OCI-LY7 (cell line): ENCODE data around the gene ATP1B1.

Experiments used
- EZH2phosphoT487 ChIP-seq: fragments of 200-600 bp; sonication (generic); IDR thresholded peaks from 2 replicates; pipeline ENCODE4 v1.6.1; 2018; ENCODE audit warnings: low read depth, borderline replicate concordance, mild to moderate bottlenecking, mixed run types, antibody characterized with exemption, low read length, moderate library complexity, mixed read lengths
- TF ChIP-seq, protein P1 (sequence below): fragments of 200-600 bp; sonication (generic); conservative IDR thresholded peaks from 2 replicates; pipeline ENCODE4 v1.5.1; 2014; ENCODE audit warnings: mild to moderate bottlenecking, antibody characterized with exemption, low read length, moderate library complexity, mixed read lengths

DNA sequence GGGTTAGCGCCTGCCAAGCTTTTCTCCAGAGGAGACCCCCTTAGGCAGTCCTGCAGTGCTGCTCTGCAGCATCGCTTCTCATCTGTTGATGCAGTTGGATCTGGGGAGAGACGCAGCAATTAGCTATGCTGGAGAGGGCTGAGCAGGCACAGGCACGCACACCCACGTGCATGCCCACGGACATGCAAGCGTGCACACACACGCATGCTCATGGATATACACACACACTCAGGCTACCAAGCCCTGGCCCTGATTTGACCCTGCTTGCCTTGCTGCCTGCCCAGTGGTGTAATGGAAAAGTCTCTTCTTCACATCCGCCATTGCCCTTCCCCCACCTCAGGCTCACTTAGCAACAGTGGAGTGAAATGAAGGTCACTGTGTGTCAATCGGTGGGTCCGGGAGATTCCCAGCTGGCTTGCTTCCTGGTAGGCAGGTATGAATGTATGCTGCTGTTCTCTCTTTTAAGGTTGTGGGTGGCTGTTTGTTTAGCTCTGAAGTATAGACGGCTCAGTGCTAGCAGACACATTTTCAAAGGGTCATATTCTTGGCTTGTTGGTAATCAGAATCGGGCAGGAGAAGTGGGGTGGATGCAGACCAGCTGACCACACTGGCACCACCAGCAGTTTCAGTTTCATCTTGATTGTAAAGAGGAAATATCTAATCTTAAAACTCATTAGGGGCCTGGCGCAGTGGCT, 9.5 kb downstream of the ATP1B1 start:
- TF ChIP-seq, protein P1, sequence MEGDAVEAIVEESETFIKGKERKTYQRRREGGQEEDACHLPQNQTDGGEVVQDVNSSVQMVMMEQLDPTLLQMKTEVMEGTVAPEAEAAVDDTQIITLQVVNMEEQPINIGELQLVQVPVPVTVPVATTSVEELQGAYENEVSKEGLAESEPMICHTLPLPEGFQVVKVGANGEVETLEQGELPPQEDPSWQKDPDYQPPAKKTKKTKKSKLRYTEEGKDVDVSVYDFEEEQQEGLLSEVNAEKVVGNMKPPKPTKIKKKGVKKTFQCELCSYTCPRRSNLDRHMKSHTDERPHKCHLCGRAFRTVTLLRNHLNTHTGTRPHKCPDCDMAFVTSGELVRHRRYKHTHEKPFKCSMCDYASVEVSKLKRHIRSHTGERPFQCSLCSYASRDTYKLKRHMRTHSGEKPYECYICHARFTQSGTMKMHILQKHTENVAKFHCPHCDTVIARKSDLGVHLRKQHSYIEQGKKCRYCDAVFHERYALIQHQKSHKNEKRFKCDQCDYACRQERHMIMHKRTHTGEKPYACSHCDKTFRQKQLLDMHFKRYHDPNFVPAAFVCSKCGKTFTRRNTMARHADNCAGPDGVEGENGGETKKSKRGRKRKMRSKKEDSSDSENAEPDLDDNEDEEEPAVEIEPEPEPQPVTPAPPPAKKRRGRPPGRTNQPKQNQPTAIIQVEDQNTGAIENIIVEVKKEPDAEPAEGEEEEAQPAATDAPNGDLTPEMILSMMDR, result no peak
- TF ChIP-seq EZH2phosphoT487, result no peak
